Fibroblast of upper back skin (primary cell): Measurements from ENCODE around the gene KCNQ4.

Source experiments
- DNase-seq: peaks from one replicate; pipeline ENCODE4 v3.0.0-alpha.2; 2013

Gene KCNQ4

DNA sequence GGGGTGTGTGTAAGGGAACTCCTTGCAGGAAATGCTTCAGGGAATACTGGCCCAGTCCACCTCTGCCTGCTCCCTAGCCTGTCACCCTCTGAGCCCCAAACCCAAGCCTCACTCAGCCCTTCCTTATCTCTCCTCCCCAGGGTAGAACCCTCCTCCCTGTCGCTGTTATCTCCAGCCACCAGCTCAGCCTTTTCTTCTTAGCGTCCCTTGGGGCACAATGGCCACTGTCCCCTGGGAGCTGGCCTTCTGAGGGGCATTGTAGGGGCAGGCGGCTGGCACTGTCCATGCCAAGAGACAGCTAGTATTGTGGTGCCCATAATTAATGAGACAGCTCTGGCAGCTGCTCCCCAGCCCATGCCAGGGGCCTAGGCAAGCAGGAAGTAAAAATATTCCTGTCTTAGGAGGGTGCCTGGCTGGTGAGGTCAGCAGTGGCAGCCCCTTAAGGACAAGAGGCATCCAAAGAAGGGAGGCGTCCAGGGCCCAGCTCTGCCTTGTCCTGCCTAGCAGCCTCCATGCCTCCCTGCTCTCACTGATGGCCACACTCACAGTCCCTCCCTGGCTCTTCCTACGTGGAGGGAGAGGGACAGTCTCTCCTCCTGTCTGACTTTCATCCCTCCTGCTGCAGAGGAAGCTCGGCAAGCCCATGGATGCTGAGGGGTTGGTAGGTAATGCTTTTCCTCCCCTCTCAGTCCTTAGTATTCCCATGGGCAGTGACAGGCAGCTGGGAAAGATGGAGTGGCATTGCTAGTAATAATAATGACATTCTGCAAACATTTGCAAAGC lies 37.5 kb downstream of the KCNQ4 start:
- no peak for DNase-seq

DNA sequence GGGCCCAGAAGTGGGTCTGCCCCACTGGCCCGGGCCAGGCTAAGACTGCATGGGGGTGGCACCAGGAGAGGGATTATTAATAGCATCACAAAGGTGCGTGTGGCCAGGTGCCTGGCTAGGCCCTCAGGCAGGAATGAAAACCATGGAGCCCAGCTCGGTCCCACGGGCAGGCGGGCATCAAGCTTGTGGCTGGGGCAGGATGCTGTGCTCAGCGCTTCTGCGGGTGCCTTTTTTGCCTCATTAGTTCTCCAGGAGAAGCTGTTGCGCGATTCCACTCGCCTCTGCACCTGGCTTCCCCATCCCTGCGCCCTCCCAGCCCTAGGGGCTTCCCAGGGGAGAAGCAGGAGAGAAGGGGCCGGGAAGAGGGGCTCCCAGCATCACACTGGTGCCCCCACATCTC lies 39.3 kb downstream of the KCNQ4 start:
- DNase-seq, result no peak

DNA sequence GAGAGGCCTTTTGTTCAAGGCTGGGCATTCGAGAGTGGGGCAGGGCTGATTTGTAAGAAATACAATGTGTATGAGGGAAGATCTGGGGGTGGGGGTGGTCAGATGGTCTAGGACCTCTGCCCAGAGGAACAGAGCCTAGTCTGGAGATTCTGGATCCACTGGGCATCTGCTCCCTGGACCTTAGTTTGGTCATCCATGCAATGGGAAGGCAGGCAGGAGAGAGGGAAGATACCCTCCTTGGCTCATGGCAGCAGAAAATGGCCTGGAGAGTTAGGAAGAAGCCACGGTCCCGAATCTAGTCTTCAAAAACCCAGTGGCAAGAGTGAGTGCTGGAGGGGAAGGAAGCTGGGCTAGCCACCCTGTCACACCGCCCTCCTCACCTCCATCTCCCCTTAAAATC lies 39.8 kb downstream of the KCNQ4 start:
- DNase-seq, result no peak

DNA sequence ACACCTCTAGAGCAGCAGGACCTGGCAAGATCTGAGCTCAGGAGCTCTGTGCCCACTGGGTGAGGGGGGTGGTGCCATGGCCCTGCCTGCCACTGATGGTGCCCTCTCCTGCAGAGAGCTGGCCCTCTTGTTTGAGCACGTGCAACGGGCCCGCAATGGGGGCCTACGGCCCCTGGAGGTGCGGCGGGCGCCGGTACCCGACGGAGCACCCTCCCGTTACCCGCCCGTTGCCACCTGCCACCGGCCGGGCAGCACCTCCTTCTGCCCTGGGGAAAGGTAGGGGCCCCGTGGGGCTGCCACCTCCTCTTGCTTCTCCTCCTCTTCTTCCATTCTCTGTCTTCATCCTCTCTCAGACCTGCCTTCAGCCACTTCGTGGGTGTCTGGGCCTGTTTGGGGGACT lies 40.4 kb downstream of the KCNQ4 start:
- DNase-seq, result no peak

- peak; percentile 43 for DNase-seq
Observed at GRCh38 chr1:40824591-40825434, 41.2 kb downstream of the KCNQ4 start.

GRCh38 chr1:40825435-40825788 lies 41.8 kb downstream of the KCNQ4 start:
- no peak for DNase-seq

GRCh38 chr1:40825996-40826395 lies 42.4 kb downstream of the KCNQ4 start:
- no peak for DNase-seq

DNA sequence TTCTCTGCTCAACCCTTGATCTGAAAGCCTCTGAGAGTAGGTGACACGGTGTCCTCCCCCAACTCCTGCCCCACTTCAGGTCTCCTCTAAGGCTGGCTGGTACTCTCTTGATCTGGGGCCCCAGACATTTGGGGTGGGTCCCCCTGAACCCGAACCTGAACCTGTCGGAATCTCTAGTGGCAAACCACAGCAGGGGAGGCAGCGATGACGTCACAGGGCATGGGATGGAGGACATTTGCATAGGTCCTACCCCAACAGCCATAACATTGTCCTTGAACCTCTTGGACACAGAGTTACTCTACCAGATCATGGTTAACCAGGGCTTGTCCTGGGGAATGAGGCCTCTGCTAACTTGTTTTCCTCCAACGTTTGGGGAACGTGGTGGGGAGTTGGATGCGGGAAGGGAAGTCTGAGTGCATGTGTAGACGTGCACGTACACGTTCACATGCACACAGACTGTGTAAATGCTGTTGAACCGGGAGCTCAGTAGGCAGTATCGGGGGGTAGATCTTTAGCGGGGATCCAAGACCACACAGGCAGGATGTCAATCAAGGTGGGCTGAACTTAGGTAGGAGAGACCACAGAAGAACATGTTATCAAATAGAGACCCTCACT lies 46.2 kb downstream of the KCNQ4 start:
- no peak for DNase-seq

- no peak for DNase-seq
Observed at GRCh38 chr1:40830419-40830943, 46.9 kb downstream of the KCNQ4 start.

- DNase-seq, result no peak
Observed at GRCh38 chr1:40831001-40831732, 47.6 kb downstream of the KCNQ4 start.

DNA sequence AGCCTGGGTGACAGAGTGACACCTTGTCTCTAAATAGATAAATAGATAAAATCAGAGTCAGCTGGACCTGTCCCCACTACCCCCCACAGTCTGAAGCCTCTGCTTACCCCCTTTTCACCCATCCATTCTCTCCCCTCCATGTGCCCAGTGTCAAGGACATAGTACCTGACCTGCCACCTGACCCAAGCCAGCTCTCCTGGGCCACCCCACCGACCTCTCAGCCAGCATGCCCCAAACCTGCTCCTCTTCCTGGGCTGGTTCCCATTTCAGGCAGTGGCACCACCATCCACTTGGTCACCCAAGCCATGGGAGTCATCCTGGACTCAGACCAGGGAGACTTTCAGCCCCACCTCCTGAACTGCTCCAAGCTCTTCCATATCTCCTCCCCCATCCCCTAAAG lies 50.4 kb downstream of the KCNQ4 start:
- DNase-seq, result no peak

- DNase-seq, result no peak
Observed at GRCh38 chr1:40834968-40835545, 51.5 kb downstream of the KCNQ4 start.

DNA sequence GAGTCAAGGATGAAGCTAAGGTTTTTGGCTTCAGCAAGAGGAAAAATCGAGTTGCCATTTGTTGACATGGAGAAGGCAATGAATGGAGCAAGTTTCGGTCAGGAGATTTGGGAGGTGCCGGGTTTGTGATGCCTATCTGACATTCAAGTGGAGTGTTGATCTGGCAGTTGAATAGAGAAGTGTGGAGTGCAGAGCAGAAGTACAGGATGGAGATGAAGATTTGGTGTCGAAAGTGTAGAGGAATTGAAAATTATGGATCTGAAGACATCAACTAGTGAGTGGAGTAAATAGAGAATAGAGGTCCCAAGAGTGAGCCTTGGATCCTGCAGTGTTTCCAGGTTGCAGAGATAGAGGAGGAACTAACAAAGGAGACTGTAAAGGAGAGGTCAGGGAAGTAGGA lies 52.7 kb downstream of the KCNQ4 start:
- DNase-seq, result no peak

DNA sequence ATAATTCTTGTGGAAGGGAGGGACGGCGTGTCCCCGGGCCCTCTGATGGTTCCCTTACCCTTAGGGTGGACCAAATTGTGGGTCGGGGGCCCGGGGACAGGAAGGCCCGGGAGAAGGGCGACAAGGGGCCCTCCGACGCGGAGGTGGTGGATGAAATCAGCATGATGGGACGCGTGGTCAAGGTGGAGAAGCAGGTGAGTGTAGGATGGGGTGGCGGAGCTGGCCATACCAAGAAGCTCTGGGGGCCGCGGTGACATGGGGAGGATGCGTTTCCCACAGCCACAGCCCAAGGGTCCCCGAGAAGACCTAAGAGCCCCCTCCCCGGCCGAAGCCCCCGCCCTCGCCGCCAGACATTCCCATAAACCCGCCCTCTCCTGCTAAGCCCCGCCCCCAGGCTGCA lies 54.0 kb downstream of the KCNQ4 start:
- DNase-seq, result no peak

DNA sequence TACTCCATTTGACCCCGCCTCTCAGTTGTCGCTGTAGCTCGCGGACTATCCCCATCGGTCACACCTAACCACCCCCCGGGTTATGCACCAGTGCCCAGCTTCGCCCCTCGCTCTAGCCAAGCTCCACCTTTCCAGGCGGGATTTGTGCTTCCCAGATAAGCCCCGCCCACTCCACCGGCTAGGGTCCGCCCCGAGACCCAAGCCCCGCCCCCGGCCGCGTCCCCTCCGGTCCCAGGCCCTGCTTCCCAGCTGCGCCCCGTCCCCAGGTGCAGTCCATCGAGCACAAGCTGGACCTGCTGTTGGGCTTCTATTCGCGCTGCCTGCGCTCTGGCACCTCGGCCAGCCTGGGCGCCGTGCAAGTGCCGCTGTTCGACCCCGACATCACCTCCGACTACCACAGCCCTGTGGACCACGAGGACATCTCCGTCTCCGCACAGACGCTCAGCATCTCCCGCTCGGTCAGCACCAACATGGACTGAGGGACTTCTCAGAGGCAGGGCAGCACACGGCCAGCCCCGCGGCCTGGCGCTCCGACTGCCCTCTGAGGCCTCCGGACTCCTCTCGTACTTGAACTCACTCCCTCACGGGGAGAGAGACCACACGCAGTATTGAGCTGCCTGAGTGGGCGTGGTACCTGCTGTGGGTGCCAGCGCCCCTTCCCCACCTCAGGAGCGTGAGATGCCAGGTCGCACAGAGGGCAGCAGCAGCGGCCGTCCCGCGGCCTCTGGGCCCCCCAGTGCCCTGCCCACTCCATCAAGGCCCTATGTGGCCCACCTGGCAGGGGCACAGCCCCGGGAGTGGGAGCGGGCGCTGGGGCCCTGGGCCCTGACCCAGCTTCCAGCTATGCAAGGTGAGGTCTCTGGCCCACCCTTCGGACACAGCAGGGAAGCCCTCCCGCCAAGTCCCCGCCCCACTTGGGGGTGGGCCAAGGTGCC lies 54.7 kb downstream of the KCNQ4 start:
- DNase-seq, result no peak

- DNase-seq, result no peak
Observed at GRCh38 chr1:40838980-40839942, 55.7 kb downstream of the KCNQ4 start.

GRCh38 chr1:40839943-40840335 lies 56.4 kb downstream of the KCNQ4 start:
- no peak for DNase-seq

GRCh38 chr1:40840526-40841323 lies 57.1 kb downstream of the KCNQ4 start:
- DNase-seq, result no peak

GRCh38 chr1:40841602-40842001 lies 58.0 kb downstream of the KCNQ4 start:
- DNase-seq, result no peak
